ENCODE results near the gene ANKRD40.

GRCh38 chr17:50681263-50682200 lies 26.2 kb downstream of the ANKRD40 start:
- TF ChIP-seq POLR2AphosphoS5 (IDR thresholded peaks at IDR 0.05; ENCODE audit: borderline replicate concordance, low read depth, low read length) (no peak), EZH2 (IDR thresholded peaks at IDR 0.05) (no peak), FOXP2 (optimal IDR thresholded peaks at IDR 0.05; ENCODE audit: control extremely low read depth, extremely low read length, insufficient read depth) (no peak)
